ENCODE measurements around the gene PMIS2. TPM values are rescaled to one million over a fixed set of nuclear protein-coding genes. Genes with fewer than 3 reads are reported as not detected.

The PMIS2 gene
- total RNA-seq, 1 donor from 2014 or later: not detected

DNA sequence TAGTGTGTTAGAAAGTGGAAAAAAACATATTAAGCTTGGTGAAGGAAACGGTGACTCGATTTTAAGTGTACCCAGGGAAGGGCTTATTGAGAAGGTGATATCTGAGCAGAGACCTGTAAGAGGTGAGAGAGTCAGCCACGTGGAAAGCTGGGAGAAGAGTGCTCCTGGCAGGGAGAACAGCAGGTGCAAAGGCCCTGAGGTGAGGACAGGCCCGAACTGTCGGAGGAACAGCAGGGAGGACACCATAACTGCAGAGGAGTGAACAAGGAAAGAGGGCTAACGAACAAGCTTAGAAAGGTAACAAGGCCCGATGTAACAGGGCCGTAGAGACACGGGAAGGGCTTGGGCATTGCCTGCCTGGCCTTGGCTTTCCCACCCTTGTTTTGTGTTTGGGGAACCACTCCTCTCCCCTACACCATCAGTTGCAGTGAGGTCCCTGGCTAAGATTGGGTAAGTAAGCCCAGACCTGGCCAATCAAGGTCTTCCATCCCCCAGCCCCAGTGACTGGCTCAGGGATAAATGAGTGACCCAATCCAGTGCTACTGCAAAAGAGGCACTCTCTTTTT lies 29.9 kb upstream of the PMIS2 start:
- H3K27ac ChIP-seq (ENCODE audit: low read depth, low read length): no peak overlapping the region
- peaks cover 51 to 56% (median 51%) of the 10 kb centered on the region in 3 donors for H3K27me3 ChIP-seq (ENCODE audit: control insufficient read depth in 3 of 3, insufficient read depth in 3 of 3, low read length in 3 of 3)
- no peaks in the 10 kb centered on the region for H3K9me3 ChIP-seq (ENCODE audit: control insufficient read depth in 3 of 3, low read length in 3 of 3)
- peaks cover 0 to 5% (median 3%) of the 10 kb centered on the region in 3 donors for H3K4me1 ChIP-seq (ENCODE audit: control insufficient read depth in 3 of 3, insufficient read depth in 3 of 3, low read length in 3 of 3)
- H3K36me3 ChIP-seq (ENCODE audit: control insufficient read depth in 3 of 3, insufficient read depth in 3 of 3, low read length in 3 of 3): no peaks in the 10 kb centered on the region
- H3K9ac ChIP-seq (ENCODE audit: low read depth in 1 of 3, low read length in 3 of 3): no peak overlapping the region
- no peak overlapping the region for H3K4me3 ChIP-seq (ENCODE audit: low read length in 3 of 3)

GRCh38 chr19:35556846-35557538 lies 29.0 kb upstream of the PMIS2 start:
- H3K27me3 ChIP-seq (ENCODE audit: control insufficient read depth in 3 of 3, insufficient read depth in 3 of 3, low read length in 3 of 3): peaks cover 57 to 62% (median 57%) of the 10 kb centered on the region in 3 donors
- no peak overlapping the region for H3K27ac ChIP-seq (ENCODE audit: low read depth, low read length)
- H3K4me3 ChIP-seq (ENCODE audit: low read length in 3 of 3): no peak overlapping the region

DNA sequence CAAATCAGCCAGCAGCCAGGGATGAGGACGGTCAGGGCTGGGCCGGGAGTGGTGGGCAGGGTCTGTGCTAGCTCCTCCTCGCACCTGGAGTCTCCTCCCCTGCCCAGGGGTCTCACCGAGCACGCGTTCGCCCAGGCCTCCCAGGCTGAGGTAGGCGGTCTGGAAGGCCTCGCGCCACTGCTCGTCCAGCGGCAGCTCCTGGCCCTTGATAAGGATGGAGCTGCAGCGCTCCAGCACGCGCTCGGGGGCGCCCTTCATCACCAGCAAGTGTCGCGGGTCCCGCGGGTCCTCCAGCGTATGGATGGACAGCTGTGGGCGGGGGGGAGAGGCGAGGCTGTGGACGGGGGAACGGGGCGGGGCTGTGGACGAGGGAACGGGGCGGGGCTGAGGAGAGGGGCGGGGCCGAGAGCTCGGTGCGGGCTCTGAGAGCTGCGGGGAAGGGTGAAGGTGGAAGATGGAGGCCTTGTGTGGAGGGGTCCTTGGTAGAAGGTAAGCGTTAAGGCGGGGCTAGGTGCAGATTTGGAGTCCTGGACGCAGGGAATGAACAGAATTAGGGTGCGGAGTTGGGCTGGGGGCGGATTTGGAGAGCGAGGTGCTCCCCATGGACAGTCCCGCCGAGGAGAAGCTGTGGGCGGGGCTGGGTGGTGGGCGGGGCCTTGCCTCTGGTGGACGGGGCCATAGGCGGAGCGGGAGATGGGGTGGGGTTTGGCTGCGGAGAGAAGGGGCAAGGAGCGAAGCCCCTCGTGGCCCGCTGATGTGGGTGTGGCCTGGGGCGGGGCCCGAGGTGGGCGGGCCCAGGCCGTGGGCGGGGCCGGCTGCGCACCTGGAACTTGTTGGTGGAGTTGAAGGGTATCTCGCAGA lies 28.2 kb upstream of the PMIS2 start:
- Histone ChIP-seq H3K4me3 (ENCODE audit: low read length in 3 of 3) (peak overlapping the region in 2 of 3 donors; percentile 54), H3K36me3 (ENCODE audit: control insufficient read depth in 3 of 3, insufficient read depth in 3 of 3, low read length in 3 of 3) (no peaks in the 10 kb centered on the region), H3K9me3 (ENCODE audit: control insufficient read depth in 3 of 3, low read length in 3 of 3) (no peaks in the 10 kb centered on the region), H3K27ac (ENCODE audit: low read depth, low read length) (no peak overlapping the region), H3K4me1 (ENCODE audit: control insufficient read depth in 3 of 3, insufficient read depth in 3 of 3, low read length in 3 of 3) (peaks cover 0 to 5% (median 3%) of the 10 kb centered on the region in 3 donors), H3K27me3 (ENCODE audit: control insufficient read depth in 3 of 3, insufficient read depth in 3 of 3, low read length in 3 of 3) (peaks cover 57 to 68% (median 65%) of the 10 kb centered on the region in 3 donors), H3K9ac (ENCODE audit: low read depth in 1 of 3, low read length in 3 of 3) (no peak overlapping the region)

More at GRCh38 chr19:35556846-35557538, 29.0 kb upstream of the PMIS2 start:
- Histone ChIP-seq H3K9ac (ENCODE audit: low read depth in 1 of 3, low read length in 3 of 3) (no peak overlapping the region), H3K4me1 (ENCODE audit: control insufficient read depth in 3 of 3, insufficient read depth in 3 of 3, low read length in 3 of 3) (peaks cover 0 to 5% (median 3%) of the 10 kb centered on the region in 3 donors), H3K9me3 (ENCODE audit: control insufficient read depth in 3 of 3, low read length in 3 of 3) (no peaks in the 10 kb centered on the region), H3K36me3 (ENCODE audit: control insufficient read depth in 3 of 3, insufficient read depth in 3 of 3, low read length in 3 of 3) (no peaks in the 10 kb centered on the region)

GRCh38 chr19:35558400-35559280 lies 27.3 kb upstream of the PMIS2 start:
- Histone ChIP-seq H3K9me3 (ENCODE audit: control insufficient read depth in 3 of 3, low read length in 3 of 3) (no peaks in the 10 kb centered on the region), H3K36me3 (ENCODE audit: control insufficient read depth in 3 of 3, insufficient read depth in 3 of 3, low read length in 3 of 3) (no peaks in the 10 kb centered on the region), H3K4me1 (ENCODE audit: control insufficient read depth in 3 of 3, insufficient read depth in 3 of 3, low read length in 3 of 3) (peaks cover 0 to 5% (median 3%) of the 10 kb centered on the region in 3 donors), H3K27ac (ENCODE audit: low read depth, low read length) (no peak overlapping the region), H3K9ac (ENCODE audit: low read depth in 1 of 3, low read length in 3 of 3) (no peak overlapping the region), H3K27me3 (ENCODE audit: control insufficient read depth in 3 of 3, insufficient read depth in 3 of 3, low read length in 3 of 3) (peaks cover 57 to 69% (median 68%) of the 10 kb centered on the region in 3 donors), H3K4me3 (ENCODE audit: low read length in 3 of 3) (no peak overlapping the region)

GRCh38 chr19:35559281-35559659 lies 26.7 kb upstream of the PMIS2 start:
- Histone ChIP-seq H3K27me3 (ENCODE audit: control insufficient read depth in 3 of 3, insufficient read depth in 3 of 3, low read length in 3 of 3) (peaks cover 57 to 68% (median 66%) of the 10 kb centered on the region in 3 donors), H3K36me3 (ENCODE audit: control insufficient read depth in 3 of 3, insufficient read depth in 3 of 3, low read length in 3 of 3) (no peaks in the 10 kb centered on the region), H3K27ac (ENCODE audit: low read depth, low read length) (no peak overlapping the region)

GRCh38 chr19:35559781-35560180 lies 26.2 kb upstream of the PMIS2 start:
- Histone ChIP-seq H3K4me3 (ENCODE audit: low read length in 3 of 3) (no peak overlapping the region), H3K4me1 (ENCODE audit: control insufficient read depth in 3 of 3, insufficient read depth in 3 of 3, low read length in 3 of 3) (peaks cover 0 to 5% (median 3%) of the 10 kb centered on the region in 3 donors), H3K27me3 (ENCODE audit: control insufficient read depth in 3 of 3, insufficient read depth in 3 of 3, low read length in 3 of 3) (peaks cover 58 to 69% (median 63%) of the 10 kb centered on the region in 3 donors), H3K9me3 (ENCODE audit: control insufficient read depth in 3 of 3, low read length in 3 of 3) (no peaks in the 10 kb centered on the region), H3K27ac (ENCODE audit: low read depth, low read length) (no peak overlapping the region), H3K36me3 (ENCODE audit: control insufficient read depth in 3 of 3, insufficient read depth in 3 of 3, low read length in 3 of 3) (no peaks in the 10 kb centered on the region), H3K9ac (ENCODE audit: low read depth in 1 of 3, low read length in 3 of 3) (no peak overlapping the region)

More at GRCh38 chr19:35559281-35559659, 26.7 kb upstream of the PMIS2 start:
- peaks cover 0 to 5% (median 3%) of the 10 kb centered on the region in 3 donors for H3K4me1 ChIP-seq (ENCODE audit: control insufficient read depth in 3 of 3, insufficient read depth in 3 of 3, low read length in 3 of 3)
- H3K4me3 ChIP-seq (ENCODE audit: low read length in 3 of 3): no peak overlapping the region
- H3K9ac ChIP-seq (ENCODE audit: low read depth in 1 of 3, low read length in 3 of 3): no peak overlapping the region
- H3K9me3 ChIP-seq (ENCODE audit: control insufficient read depth in 3 of 3, low read length in 3 of 3): no peaks in the 10 kb centered on the region

DNA sequence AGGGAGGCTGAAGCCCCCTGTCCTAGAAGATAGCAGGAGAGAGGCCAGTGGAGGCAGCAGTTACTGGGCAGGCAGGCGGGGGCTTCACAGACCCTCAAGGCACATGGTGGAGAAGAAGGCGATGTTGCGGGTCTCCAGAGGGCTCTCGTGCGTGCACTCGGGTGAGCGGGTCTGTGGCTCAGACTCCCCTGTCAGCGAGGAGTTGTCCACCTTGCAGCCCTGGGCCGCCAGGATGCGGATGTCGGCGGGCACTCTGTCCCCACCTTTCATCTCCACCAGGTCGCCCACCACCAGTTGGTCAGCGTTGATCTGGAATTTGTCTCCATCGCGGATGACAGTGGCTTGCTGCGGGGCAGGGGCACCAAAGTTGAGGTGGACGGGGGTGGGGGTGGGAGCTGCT lies 25.7 kb upstream of the PMIS2 start:
- no peak overlapping the region for H3K4me3 ChIP-seq (ENCODE audit: low read length in 3 of 3)
- H3K27ac ChIP-seq (ENCODE audit: low read depth, low read length): no peak overlapping the region
- H3K9me3 ChIP-seq (ENCODE audit: control insufficient read depth in 3 of 3, low read length in 3 of 3): no peaks in the 10 kb centered on the region
- H3K4me1 ChIP-seq (ENCODE audit: control insufficient read depth in 3 of 3, insufficient read depth in 3 of 3, low read length in 3 of 3): peaks cover 0 to 5% (median 3%) of the 10 kb centered on the region in 3 donors
- H3K36me3 ChIP-seq (ENCODE audit: control insufficient read depth in 3 of 3, insufficient read depth in 3 of 3, low read length in 3 of 3): no peaks in the 10 kb centered on the region
- H3K9ac ChIP-seq (ENCODE audit: low read depth in 1 of 3, low read length in 3 of 3): no peak overlapping the region
- H3K27me3 ChIP-seq (ENCODE audit: control insufficient read depth in 3 of 3, insufficient read depth in 3 of 3, low read length in 3 of 3): peaks cover 61 to 74% (median 63%) of the 10 kb centered on the region in 3 donors

- no peak overlapping the region for H3K4me3 ChIP-seq (ENCODE audit: low read length in 3 of 3)
- peaks cover 61 to 76% (median 63%) of the 10 kb centered on the region in 3 donors for H3K27me3 ChIP-seq (ENCODE audit: control insufficient read depth in 3 of 3, insufficient read depth in 3 of 3, low read length in 3 of 3)
- H3K9ac ChIP-seq (ENCODE audit: low read depth in 1 of 3, low read length in 3 of 3): no peak overlapping the region
- peaks cover 0 to 5% (median 3%) of the 10 kb centered on the region in 3 donors for H3K4me1 ChIP-seq (ENCODE audit: control insufficient read depth in 3 of 3, insufficient read depth in 3 of 3, low read length in 3 of 3)
- H3K36me3 ChIP-seq (ENCODE audit: control insufficient read depth in 3 of 3, insufficient read depth in 3 of 3, low read length in 3 of 3): no peaks in the 10 kb centered on the region
- H3K9me3 ChIP-seq (ENCODE audit: control insufficient read depth in 3 of 3, low read length in 3 of 3): no peaks in the 10 kb centered on the region
- H3K27ac ChIP-seq (ENCODE audit: low read depth, low read length): no peak overlapping the region
These were observed 25.3 kb upstream of the PMIS2 start for GRCh38 chr19:35560677-35561076.

DNA sequence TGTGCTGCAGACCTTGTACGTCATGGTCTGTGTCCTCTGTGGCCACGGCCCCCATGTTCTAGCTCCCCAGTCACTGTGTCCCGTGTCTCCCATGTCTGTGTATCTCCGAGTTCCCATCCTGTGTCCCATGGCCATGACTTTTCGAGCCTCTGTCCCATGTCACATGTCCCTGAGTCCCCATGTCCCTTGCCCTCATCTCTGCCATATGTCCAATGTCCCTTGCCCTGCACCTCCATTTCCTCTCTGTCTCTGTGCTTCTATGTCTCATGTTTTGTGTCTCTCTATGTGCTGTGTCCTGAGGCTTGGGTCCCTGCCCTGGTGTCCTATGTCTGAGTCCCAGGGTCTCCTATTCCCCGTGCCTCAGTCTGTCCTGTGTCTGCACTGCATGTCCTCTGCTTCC lies 24.5 kb upstream of the PMIS2 start:
- Histone ChIP-seq H3K27me3 (ENCODE audit: control insufficient read depth in 3 of 3, insufficient read depth in 3 of 3, low read length in 3 of 3) (peaks cover 56 to 70% (median 57%) of the 10 kb centered on the region in 3 donors), H3K36me3 (ENCODE audit: control insufficient read depth in 3 of 3, insufficient read depth in 3 of 3, low read length in 3 of 3) (no peaks in the 10 kb centered on the region)

More for the DNA sequence above, 24.5 kb upstream of the PMIS2 start:
- no peaks in the 10 kb centered on the region for H3K9me3 ChIP-seq (ENCODE audit: control insufficient read depth in 3 of 3, low read length in 3 of 3)
- H3K4me1 ChIP-seq (ENCODE audit: control insufficient read depth in 3 of 3, insufficient read depth in 3 of 3, low read length in 3 of 3): peaks cover 0 to 5% (median 3%) of the 10 kb centered on the region in 3 donors
- H3K4me3 ChIP-seq (ENCODE audit: low read length in 3 of 3): no peak overlapping the region
- no peak overlapping the region for H3K9ac ChIP-seq (ENCODE audit: low read depth in 1 of 3, low read length in 3 of 3)
- no peak overlapping the region for H3K27ac ChIP-seq (ENCODE audit: low read depth, low read length)
